ENCODE measurements around the gene PSMD14.

The PSMD14 gene

DNA sequence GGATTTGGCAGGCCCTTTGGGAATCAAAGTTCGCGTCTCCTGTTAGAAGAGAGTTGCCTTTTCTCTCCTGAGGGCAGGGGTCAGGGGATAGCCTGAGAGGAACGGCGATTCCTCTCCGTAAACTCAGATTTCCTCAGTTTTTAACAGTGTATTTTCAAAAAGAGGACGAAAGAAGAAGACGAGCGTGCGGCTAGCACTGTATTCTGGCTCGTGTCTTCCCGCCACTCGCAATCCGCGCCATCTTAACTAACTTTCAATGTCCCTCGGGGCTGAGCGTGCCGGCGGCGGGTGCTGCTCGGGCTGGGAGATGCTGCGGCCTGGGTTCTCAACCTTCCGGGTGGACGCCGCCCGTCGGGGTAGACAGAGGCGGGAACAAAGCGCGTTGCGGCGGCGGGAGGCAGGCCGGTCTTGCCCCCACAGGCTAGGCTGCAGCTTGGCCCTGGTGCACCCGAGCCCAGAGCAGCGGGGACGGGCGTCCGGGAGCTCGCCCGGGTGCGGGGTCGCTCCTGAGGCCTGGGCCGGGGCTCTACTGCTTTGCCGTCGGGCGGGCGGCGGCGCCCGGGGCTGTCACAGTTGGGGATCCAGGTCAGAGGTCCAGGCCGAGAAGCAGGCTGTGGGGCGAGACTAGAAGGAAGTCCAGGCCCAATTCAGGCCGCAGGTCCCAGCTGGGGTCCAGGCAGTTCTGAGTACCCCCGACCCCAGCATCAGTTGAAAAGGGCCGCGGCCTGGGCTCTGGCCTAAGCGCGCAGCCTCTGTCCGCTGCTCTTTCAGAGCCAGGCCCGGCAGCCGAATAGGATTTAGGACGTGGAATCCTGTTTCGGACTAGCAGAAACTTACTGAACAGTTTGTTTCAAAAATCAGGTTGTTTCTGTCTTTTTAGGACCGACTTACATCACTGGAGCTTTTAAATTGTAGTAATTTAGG, 119.7 kb downstream of the PSMD14 start:
- Histone ChIP-seq H3K4me2 (ENCODE audit: low read length, poor library complexity, severe bottlenecking) (peak overlapping the region; percentile 87), H3K79me1 (replicated peaks; ENCODE audit: low read length, poor library complexity, severe bottlenecking) (no peaks in the 10 kb centered on the region), H2AFZ (ENCODE audit: low read depth, low read length) (no peak overlapping the region), H4K91ac (ENCODE audit: low read length) (no peak overlapping the region), H3K27ac (ENCODE audit: low read length, poor library complexity, severe bottlenecking) (peak overlapping the region; percentile 48), H2BK12ac (ENCODE audit: low read length in 2 of 2) (no peak overlapping the region), H3K4me3 (ENCODE audit: insufficient read depth in 1 of 2, low read depth in 1 of 2, low read length in 2 of 2) (peak overlapping the region; percentile 45 to 75), H3K18ac (ENCODE audit: low read depth in 1 of 2, low read length in 2 of 2) (no peak overlapping the region), H2BK15ac (ENCODE audit: low read depth, poor library complexity, severe bottlenecking) (no peak overlapping the region), H3K23ac (ENCODE audit: low read length in 2 of 2) (peak overlapping the region in 1 of 2 experiments; percentile 83), H2AK5ac (ENCODE audit: low read length, severe bottlenecking) (no peak overlapping the region), H3K4me1 (ENCODE audit: control insufficient read depth, insufficient read depth, low read depth, low read length) (peaks cover 23% of the 10 kb centered on the region), H3K4ac (ENCODE audit: low read depth in 1 of 2, low read length in 2 of 2) (no peak overlapping the region), H4K8ac (ENCODE audit: low read length) (no peak overlapping the region), H3K14ac (ENCODE audit: low read length in 2 of 2) (no peak overlapping the region), H2BK120ac (ENCODE audit: low read depth, low read length) (no peak overlapping the region), H3K9me3 (ENCODE audit: control insufficient read depth, low read length) (no peaks in the 10 kb centered on the region), H3K9ac (ENCODE audit: low read length) (peak overlapping the region; percentile 37), H3K27me3 (ENCODE audit: control insufficient read depth in 1 of 2, insufficient read depth in 1 of 2, low read length in 2 of 2) (peaks cover 55 to 69% of the 10 kb centered on the region in 2 experiments), H3K36me3 (ENCODE audit: control insufficient read depth in 1 of 2, insufficient read depth in 2 of 2, low read depth in 1 of 2, low read length in 2 of 2) (no peaks in the 10 kb centered on the region), H2BK5ac (ENCODE audit: low read depth, low read length, poor library complexity, severe bottlenecking) (peak overlapping the region; percentile 23)
- WGBS, result 18% methylated on average over 60 of the region's 64 CpGs
- no peak for DNase-seq

DNA sequence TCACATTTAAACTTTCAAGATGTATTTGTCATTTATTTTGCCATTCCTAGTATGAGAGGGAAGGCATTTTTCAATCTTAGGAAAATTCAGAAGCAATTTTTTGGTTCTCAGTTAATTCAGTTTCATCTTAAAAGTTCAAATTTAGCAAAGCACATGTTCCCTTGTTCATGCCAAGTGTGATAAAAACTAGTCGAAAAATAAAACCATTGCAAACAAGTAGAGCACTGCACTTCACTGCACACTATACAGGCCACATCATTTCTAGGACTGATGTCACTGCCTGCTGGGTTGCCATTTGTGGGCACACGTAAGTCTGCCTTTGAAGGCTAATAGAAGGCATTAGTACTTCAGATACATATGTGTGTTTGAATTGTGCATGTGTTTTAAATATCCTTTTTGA, 122.2 kb downstream of the PSMD14 start:
- Histone ChIP-seq H3K27me3 (ENCODE audit: control insufficient read depth in 1 of 2, insufficient read depth in 1 of 2, low read length in 2 of 2) (peaks cover 44% of the 10 kb centered on the region in 2 experiments), H3K4me3 (ENCODE audit: insufficient read depth in 1 of 2, low read depth in 1 of 2, low read length in 2 of 2) (no peak overlapping the region), H3K4me1 (ENCODE audit: control insufficient read depth, insufficient read depth, low read depth, low read length) (peaks cover 11% of the 10 kb centered on the region), H3K79me1 (replicated peaks; ENCODE audit: low read length, poor library complexity, severe bottlenecking) (no peaks in the 10 kb centered on the region), H2AK5ac (ENCODE audit: low read length, severe bottlenecking) (no peak overlapping the region), H3K23ac (ENCODE audit: low read length in 2 of 2) (no peak overlapping the region), H3K36me3 (ENCODE audit: control insufficient read depth in 1 of 2, insufficient read depth in 2 of 2, low read depth in 1 of 2, low read length in 2 of 2) (no peaks in the 10 kb centered on the region), H2BK15ac (ENCODE audit: low read depth, poor library complexity, severe bottlenecking) (no peak overlapping the region), H4K91ac (ENCODE audit: low read length) (no peak overlapping the region), H3K4ac (ENCODE audit: low read depth in 1 of 2, low read length in 2 of 2) (no peak overlapping the region), H4K8ac (ENCODE audit: low read length) (no peak overlapping the region), H3K9ac (ENCODE audit: low read length) (no peak overlapping the region), H2BK5ac (ENCODE audit: low read depth, low read length, poor library complexity, severe bottlenecking) (no peak overlapping the region), H3K27ac (ENCODE audit: low read length, poor library complexity, severe bottlenecking) (no peak overlapping the region), H3K14ac (ENCODE audit: low read length in 2 of 2) (no peak overlapping the region), H3K9me3 (ENCODE audit: control insufficient read depth, low read length) (no peaks in the 10 kb centered on the region), H2AFZ (ENCODE audit: low read depth, low read length) (no peak overlapping the region), H3K4me2 (ENCODE audit: low read length, poor library complexity, severe bottlenecking) (no peak overlapping the region), H2BK12ac (ENCODE audit: low read length in 2 of 2) (no peak overlapping the region), H2BK120ac (ENCODE audit: low read depth, low read length) (no peak overlapping the region), H3K18ac (ENCODE audit: low read depth in 1 of 2, low read length in 2 of 2) (no peak overlapping the region)
- DNase-seq, result no peak
- WGBS, result 89% methylated on average over 2 of the region's 2 CpGs

DNA sequence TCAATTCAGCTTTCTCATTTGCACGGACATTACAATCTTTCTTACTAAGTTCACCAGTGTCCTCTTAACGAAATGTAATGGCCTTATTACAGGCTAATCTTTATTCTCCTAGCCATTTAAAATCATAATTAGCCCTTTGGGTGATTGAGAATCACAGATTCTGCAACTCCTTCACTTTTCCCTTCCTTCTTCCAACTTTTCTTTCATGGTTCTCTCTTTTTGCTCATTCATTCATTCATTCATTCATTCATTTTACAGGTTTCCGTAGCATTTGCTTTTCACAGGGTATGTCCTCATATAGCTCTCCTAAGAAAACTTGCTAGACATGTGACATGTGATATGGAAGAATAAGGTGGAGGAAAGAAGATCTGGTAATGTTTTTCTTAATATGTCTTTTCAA, 123.9 kb downstream of the PSMD14 start:
- Histone ChIP-seq H3K14ac (ENCODE audit: low read length in 2 of 2) (no peak overlapping the region), H3K4me1 (ENCODE audit: control insufficient read depth, insufficient read depth, low read depth, low read length) (peaks cover 8% of the 10 kb centered on the region), H2AK5ac (ENCODE audit: low read length, severe bottlenecking) (no peak overlapping the region), H3K36me3 (ENCODE audit: control insufficient read depth in 1 of 2, insufficient read depth in 2 of 2, low read depth in 1 of 2, low read length in 2 of 2) (no peaks in the 10 kb centered on the region), H3K9me3 (ENCODE audit: control insufficient read depth, low read length) (no peaks in the 10 kb centered on the region), H2BK5ac (ENCODE audit: low read depth, low read length, poor library complexity, severe bottlenecking) (no peak overlapping the region), H2BK12ac (ENCODE audit: low read length in 2 of 2) (no peak overlapping the region), H2BK15ac (ENCODE audit: low read depth, poor library complexity, severe bottlenecking) (no peak overlapping the region), H3K27ac (ENCODE audit: low read length, poor library complexity, severe bottlenecking) (no peak overlapping the region), H2BK120ac (ENCODE audit: low read depth, low read length) (no peak overlapping the region), H3K23ac (ENCODE audit: low read length in 2 of 2) (no peak overlapping the region), H4K91ac (ENCODE audit: low read length) (no peak overlapping the region), H3K4ac (ENCODE audit: low read depth in 1 of 2, low read length in 2 of 2) (no peak overlapping the region), H3K27me3 (ENCODE audit: control insufficient read depth in 1 of 2, insufficient read depth in 1 of 2, low read length in 2 of 2) (peaks cover 27 to 32% of the 10 kb centered on the region in 2 experiments), H2AFZ (ENCODE audit: low read depth, low read length) (no peak overlapping the region), H3K4me2 (ENCODE audit: low read length, poor library complexity, severe bottlenecking) (no peak overlapping the region), H3K18ac (ENCODE audit: low read depth in 1 of 2, low read length in 2 of 2) (no peak overlapping the region), H4K8ac (ENCODE audit: low read length) (no peak overlapping the region), H3K4me3 (ENCODE audit: insufficient read depth in 1 of 2, low read depth in 1 of 2, low read length in 2 of 2) (no peak overlapping the region), H3K9ac (ENCODE audit: low read length) (no peak overlapping the region), H3K79me1 (replicated peaks; ENCODE audit: low read length, poor library complexity, severe bottlenecking) (no peaks in the 10 kb centered on the region)
- 84% methylated on average over 2 of the region's 3 CpGs for WGBS
- no peak for DNase-seq

DNA sequence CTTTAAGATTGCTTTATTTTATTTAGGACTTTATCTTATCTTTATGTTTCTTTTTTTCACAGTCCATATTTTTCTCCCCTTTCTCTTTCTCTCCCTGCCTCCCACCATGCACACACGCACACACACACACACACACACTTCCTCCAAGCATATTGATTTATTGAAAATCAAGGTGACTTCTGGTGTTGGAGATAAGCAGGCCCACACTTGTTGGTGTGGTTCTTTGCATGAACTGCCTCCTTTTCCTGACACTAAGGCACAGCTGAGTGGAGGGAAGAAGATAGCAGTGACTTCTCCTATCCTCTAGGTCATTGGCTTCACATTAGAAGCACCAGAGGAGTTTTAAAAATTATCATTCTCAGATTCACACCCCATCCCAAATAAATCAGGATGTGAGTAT, 125.9 kb downstream of the PSMD14 start:
- Histone ChIP-seq H4K91ac (ENCODE audit: low read length) (no peak overlapping the region), H3K23ac (ENCODE audit: low read length in 2 of 2) (no peak overlapping the region), H3K4me3 (ENCODE audit: insufficient read depth in 1 of 2, low read depth in 1 of 2, low read length in 2 of 2) (no peak overlapping the region), H3K14ac (ENCODE audit: low read length in 2 of 2) (no peak overlapping the region), H2BK120ac (ENCODE audit: low read depth, low read length) (no peak overlapping the region), H3K79me1 (replicated peaks; ENCODE audit: low read length, poor library complexity, severe bottlenecking) (no peaks in the 10 kb centered on the region), H3K27me3 (ENCODE audit: control insufficient read depth in 1 of 2, insufficient read depth in 1 of 2, low read length in 2 of 2) (peaks cover 7 to 15% of the 10 kb centered on the region in 2 experiments), H4K8ac (ENCODE audit: low read length) (no peak overlapping the region), H3K18ac (ENCODE audit: low read depth in 1 of 2, low read length in 2 of 2) (no peak overlapping the region), H2AK5ac (ENCODE audit: low read length, severe bottlenecking) (no peak overlapping the region), H3K4me2 (ENCODE audit: low read length, poor library complexity, severe bottlenecking) (no peak overlapping the region), H3K4ac (ENCODE audit: low read depth in 1 of 2, low read length in 2 of 2) (no peak overlapping the region), H2AFZ (ENCODE audit: low read depth, low read length) (no peak overlapping the region), H3K9ac (ENCODE audit: low read length) (no peak overlapping the region), H3K9me3 (ENCODE audit: control insufficient read depth, low read length) (no peaks in the 10 kb centered on the region), H2BK15ac (ENCODE audit: low read depth, poor library complexity, severe bottlenecking) (no peak overlapping the region), H2BK5ac (ENCODE audit: low read depth, low read length, poor library complexity, severe bottlenecking) (no peak overlapping the region), H3K27ac (ENCODE audit: low read length, poor library complexity, severe bottlenecking) (no peak overlapping the region), H3K36me3 (ENCODE audit: control insufficient read depth in 1 of 2, insufficient read depth in 2 of 2, low read depth in 1 of 2, low read length in 2 of 2) (no peaks in the 10 kb centered on the region), H3K4me1 (ENCODE audit: control insufficient read depth, insufficient read depth, low read depth, low read length) (no peaks in the 10 kb centered on the region), H2BK12ac (ENCODE audit: low read length in 2 of 2) (no peak overlapping the region)
- no peak for DNase-seq
- 71% methylated on average over 1 of the region's 1 CpG for WGBS
